GM18505 (cell line): ENCODE results near the gene TTC27.
"Not testable (repeated sequence)": the region's sequence is repeated elsewhere in the genome, so short reads cannot be mapped to it uniquely, and the experiment has no call there.

ENCODE experiments used
- ATAC-seq: cut with Tn5 transposase; IDR thresholded peaks from one replicate; pipeline ENCODE4 v1.9.1; 2021; ENCODE audit not compliant: unreplicated experiment
- POLR2A ChIP-seq: IDR thresholded peaks from 4 replicates; pipeline ENCODE4 v1.6.1; 2011; ENCODE audit warnings: borderline replicate concordance; ENCODE audit not compliant: insufficient read depth, insufficient read length; ENCODE audit errors: extremely low read depth

The TTC27 gene

GRCh38 chr2:32633040-32633439 lies 5.2 kb downstream of the TTC27 start:
- no peak for ATAC-seq
- TF ChIP-seq POLR2A, result no peak

GRCh38 chr2:32638548-32638947 lies 10.7 kb downstream of the TTC27 start:
- ATAC-seq, result not testable (repeated sequence)

GRCh38 chr2:32641180-32641579 lies 13.3 kb downstream of the TTC27 start:
- ATAC-seq, result no peak
- no peak for TF ChIP-seq POLR2A

- no peak for TF ChIP-seq POLR2A
- no peak for ATAC-seq
These were observed 19.4 kb downstream of the TTC27 start for GRCh38 chr2:32647180-32647651.

GRCh38 chr2:32652555-32653209 lies 24.8 kb downstream of the TTC27 start:
- no peak for TF ChIP-seq POLR2A
- no peak for ATAC-seq

- no peak for ATAC-seq
- TF ChIP-seq POLR2A, result no peak
These were observed 28.2 kb downstream of the TTC27 start for GRCh38 chr2:32656069-32656468.

GRCh38 chr2:32663864-32664263 lies 36.0 kb downstream of the TTC27 start:
- no peak for TF ChIP-seq POLR2A
- ATAC-seq, result no peak

- no peak for TF ChIP-seq POLR2A
These were observed 38.9 kb downstream of the TTC27 start for GRCh38 chr2:32666704-32667103.

GRCh38 chr2:32668254-32668653 lies 40.4 kb downstream of the TTC27 start:
- no peak for TF ChIP-seq POLR2A
- ATAC-seq, result no peak

More at GRCh38 chr2:32666704-32667103, 38.9 kb downstream of the TTC27 start:
- ATAC-seq, result no peak

- TF ChIP-seq POLR2A, result no peak
- ATAC-seq, result no peak
These were observed 44.2 kb downstream of the TTC27 start for GRCh38 chr2:32671885-32672533.

GRCh38 chr2:32678825-32679224 lies 51.0 kb downstream of the TTC27 start:
- no peak for TF ChIP-seq POLR2A
- no peak for ATAC-seq

GRCh38 chr2:32680942-32681341 lies 53.1 kb downstream of the TTC27 start:
- TF ChIP-seq POLR2A, result no peak
- ATAC-seq, result no peak

GRCh38 chr2:32683520-32684086 lies 55.8 kb downstream of the TTC27 start:
- no peak for ATAC-seq
- no peak for TF ChIP-seq POLR2A

GRCh38 chr2:32688541-32688940 lies 60.7 kb downstream of the TTC27 start:
- no peak for TF ChIP-seq POLR2A
- no peak for ATAC-seq
